Superior temporal gyrus (tissue), 1 donor: Measurements from ENCODE around the gene AHCYL2.
A peak's percentile ranks its signal among the peaks of the same experiment; 100 is the strongest.
"Not testable (repeated sequence)": the region's sequence is repeated elsewhere in the genome, so short reads cannot be mapped to it uniquely, and the experiment has no call there.

Experiments
- DNase-seq: peaks from one replicate; pipeline ENCODE4 v3.0.0-alpha.2; 2016; ENCODE audit errors: extremely low spot score

Gene AHCYL2

DNA sequence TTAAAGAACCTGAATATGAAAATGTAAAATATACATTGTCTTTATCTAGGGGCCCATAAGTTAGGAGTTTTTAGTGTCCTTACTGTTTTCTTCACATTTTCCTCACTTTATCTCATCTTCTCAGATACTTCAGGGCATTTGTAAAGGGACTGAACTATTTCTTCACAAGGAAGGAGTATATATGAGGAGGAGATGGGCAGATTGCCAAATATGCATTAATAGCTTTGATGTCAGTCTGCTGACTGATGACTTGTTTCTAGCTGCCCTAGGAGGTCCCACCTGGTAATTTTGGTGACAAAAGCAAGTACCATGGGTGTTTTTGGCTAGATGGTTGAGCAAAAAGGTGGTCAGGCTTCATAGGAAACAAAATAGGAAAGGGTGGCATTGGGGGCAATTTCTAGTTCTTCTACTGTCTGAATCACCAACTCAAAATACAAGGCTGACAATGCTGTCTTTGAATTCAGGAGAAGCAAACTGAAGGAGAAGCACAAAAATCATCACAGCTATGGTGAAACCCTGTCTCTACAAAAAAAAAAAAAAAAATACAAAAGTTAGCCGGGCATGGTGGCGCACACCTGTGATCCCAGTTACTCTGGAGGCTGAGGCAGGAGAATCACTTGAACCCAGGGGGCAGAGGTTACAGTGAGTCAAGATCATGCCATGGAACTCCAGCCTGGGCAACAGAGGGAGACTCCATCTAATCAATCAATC is 199.0 kb downstream of the AHCYL2 start:
- no peak for DNase-seq

DNA sequence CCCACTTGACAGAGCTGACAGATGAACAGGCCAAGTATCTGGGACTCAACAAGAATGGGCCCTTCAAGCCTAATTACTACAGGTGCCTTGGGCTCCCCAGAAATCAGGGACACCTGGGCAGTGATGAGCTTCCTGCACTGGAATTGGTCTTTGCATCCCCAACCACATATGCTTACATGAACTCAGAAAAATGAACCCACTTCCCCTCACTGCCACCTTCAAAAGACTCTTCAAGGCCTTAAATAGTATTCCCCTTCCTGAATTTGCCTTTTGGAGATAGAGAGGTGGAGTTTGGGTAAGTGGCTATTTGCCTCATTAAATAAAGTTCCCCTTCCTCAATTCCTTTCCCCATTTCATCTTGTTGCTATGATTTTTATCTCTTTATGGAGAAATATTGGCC is 201.7 kb downstream of the AHCYL2 start:
- no peak for DNase-seq

DNA sequence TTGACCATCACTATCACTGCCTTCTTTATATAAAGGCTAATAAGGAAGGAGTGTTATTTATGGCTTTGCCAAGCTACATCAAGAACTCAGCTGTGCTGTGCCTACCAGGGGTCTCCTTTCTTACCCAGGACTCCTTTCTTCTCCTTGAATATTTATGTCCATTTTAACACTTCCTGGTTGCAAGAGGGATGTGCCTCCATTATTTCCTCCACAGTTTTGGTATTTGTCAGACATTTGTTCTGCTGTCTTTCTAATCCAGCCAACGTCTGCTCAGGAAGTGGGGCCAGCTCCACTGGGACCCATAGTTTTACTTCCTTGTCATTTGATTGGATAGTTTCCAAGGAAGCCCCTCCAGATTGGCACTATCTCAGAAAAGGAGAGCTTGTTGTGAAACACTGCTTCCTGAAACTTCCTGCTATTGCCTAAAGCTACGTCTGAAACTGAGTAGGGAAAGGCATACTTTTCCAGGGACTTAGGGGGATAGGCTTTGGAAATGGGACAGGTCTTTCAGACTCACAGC is 202.8 kb downstream of the AHCYL2 start:
- DNase-seq, result no peak

DNA sequence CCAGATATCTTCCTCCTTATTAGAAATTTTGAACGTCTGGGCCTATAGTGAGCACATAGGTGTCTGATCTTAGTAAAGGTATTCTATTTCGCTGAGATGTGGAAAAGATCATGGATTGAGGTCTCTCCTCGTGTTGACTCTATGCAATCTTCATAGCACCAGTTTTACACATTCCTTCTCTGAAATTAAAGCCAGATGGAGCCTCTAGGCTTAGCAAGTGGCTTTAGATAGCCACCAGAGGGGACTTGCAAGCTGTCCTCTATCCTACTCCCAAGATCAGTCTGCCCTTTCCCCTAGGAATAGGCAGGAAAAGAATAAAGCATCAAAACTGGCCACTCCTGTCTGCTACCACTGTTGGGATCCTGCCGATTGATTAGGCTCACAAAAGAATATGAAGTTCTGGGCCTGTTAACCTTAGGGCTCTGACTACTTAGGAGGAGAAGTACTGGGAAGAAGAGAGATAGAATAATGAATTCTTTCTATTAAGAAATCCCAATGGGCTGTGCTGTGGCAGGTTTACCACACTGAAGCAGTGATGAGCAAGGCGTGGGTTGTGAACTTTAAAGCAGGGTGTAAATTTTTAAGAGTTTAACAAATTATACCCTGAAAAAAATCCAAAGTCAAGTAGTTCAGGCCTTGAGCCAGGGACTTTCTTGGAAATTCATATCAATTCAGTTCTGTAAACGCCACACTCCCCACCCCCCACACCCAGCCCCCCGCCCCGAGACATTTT is 207.2 kb downstream of the AHCYL2 start:
- DNase-seq, result no peak

DNA sequence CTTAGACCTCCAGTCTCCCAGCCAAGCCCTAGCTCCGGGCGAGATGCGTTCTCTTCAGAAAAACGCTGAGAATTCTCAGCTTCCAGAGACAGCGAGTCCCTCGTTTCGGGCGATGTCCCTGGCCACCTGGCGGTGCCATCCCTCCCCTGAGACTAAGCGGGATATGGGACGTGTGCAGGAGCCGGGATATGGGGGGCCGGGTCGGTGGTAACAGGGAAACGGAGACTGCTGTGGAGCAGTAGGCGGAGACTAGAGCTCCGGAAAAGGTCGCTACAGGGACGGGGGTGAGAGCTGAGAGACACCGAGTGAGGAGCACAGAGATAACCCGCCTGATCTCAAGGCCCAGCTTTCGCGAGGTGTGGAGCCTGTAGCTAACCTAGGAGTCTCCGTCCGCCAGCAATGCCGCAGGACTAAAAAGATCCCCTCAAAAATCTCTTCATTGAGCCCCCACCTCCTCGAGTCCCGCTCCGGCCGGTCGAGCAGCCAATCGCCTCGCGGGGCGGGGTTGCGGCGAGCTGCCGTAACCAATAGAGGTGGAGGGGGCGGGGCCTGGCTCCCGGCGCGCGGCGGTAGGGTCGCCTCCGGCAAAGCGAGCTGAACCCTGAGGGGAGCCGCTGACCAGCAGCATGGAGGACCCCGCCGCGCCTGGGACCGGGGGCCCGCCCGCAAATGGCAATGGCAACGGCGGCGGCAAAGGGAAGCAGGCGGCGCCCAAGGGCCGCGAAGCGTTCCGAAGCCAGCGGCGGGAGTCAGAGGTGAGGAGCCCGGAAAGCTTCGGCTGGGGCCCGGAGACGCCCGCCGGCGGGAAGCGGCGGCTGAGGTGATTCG is 209.2 kb downstream of the AHCYL2 start, which contains the start of gene STRIP2:
TSS of gene STRIP2 (plus strand) at position 586 of the 828 bp plus-strand sequence. CDS start at position 627, 41 bp downstream.
- DNase-seq, result peak; percentile 87

DNA sequence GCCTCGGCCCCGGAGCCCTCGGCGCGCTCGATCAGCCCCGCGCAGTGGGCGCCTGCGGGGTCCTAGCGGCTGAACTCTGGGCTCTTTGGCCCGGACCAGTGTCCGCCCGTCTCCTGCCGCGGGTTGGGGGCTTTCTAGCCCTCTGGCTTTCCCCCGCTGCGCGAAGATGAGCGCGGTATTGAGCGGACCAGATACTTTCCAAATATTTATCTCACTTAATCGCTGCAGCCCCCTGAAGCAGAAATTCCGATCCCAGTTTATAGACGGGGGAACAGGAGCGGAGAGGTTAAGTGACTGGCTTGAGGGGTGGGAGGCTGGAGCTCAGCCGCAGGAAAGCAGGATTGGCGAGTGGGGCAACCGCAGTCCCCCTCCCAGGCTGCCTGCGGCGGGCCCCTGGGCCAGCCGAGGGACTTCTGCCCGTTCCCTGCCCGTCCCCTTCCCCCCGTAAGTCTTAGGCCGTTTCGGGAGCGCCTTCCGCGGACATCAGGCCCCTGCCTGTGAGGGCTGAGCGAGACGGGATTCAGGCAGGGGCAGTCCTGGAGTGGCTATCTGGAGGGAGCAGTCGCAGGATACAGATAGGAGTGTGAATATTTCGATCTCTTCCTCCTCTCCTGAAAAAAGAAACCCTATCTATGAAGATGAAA is 210.0 kb downstream of the AHCYL2 start:
- no peak for DNase-seq

DNA sequence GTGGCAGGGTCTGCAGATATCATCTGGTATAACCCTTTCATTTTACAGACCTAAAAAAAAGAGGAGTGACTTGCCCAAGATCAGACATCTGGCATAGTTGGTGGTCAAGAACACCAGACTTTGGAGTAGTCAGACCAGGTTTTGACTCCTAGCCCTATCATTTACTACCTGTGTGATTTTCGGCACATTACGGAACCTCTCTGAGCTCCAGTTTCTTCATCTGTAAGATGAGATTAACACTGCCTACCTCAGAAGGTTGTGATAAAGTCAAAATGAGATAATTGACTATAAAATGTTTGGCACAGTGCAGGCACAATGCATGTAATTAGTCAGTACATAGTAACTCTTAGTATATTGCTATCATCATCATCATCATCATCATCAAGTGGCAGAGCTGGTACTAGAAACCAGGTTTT is 210.6 kb downstream of the AHCYL2 start:
- DNase-seq, result no peak

DNA sequence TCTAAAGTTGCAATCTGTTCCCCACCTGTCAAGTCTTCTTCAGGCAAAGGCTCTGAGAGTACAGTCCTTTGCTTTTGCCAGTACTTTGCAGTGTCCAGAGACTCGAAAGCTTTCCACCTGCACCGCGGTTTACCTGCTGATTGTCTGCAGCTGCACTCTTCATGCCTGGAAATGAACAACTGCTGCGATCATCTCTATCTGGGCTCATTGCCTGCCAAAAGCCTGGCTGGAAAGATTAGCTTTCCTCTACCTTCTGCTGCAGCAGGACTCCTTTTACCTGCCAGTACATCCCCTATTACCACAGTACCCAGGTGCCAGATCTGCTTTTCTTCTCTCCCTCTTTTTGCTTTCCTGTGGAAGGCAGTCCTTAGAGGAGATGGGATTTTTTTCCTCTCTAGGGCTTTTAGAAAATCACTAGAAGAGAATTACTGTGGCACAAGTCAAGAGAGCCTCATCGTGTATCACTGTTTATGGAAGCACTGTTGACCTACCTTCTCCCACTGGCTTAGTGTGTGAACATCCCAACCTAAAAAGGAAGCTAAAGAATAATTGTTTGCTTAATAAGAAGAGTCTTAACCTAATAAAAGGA is 211.6 kb downstream of the AHCYL2 start:
- DNase-seq, result no peak

DNA sequence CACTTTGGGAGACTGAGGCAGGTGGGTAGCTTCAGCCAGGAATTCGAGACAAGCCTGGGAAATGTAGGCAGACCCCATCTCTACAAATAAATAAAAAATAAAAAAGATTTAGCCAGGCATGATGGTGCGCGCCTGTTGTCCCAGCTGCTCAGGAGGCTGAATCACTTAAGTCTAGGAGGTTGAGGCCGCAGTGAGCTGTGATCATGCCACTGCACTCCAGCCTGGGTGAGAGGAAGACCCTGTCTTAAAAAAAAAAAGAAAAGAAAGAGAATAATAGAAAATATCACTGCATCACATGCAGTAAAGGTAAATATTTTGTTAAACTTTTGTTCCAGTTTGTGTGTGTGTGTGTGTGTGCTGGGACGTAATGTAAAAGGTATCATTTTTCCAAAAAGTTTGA is 212.4 kb downstream of the AHCYL2 start:
- no peak for DNase-seq

DNA sequence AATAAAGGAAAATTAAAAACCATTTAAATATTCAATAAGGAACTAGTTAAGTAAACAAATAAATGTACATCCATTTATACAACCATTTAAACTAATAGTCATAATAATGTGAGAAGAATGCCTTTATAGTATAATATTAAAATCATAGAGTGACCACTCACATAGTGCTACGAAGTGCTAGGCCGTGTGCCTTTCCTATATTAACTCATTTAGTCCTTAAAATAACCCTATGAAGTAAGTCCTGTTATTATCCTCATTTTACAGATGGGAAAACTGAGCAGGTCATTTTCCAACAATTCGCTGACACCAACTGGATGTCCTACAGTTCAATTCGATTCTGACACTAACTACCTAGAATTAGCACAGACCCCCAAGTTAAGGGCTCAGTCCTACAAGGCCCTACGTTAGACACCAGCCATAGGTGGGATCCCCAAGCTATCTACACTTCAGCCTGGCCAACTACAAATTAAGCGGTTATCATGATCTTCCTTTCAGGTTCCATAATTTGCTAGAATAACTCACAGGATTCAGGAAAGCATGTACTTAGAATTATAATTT is 213.5 kb downstream of the AHCYL2 start:
- DNase-seq, result no peak

DNA sequence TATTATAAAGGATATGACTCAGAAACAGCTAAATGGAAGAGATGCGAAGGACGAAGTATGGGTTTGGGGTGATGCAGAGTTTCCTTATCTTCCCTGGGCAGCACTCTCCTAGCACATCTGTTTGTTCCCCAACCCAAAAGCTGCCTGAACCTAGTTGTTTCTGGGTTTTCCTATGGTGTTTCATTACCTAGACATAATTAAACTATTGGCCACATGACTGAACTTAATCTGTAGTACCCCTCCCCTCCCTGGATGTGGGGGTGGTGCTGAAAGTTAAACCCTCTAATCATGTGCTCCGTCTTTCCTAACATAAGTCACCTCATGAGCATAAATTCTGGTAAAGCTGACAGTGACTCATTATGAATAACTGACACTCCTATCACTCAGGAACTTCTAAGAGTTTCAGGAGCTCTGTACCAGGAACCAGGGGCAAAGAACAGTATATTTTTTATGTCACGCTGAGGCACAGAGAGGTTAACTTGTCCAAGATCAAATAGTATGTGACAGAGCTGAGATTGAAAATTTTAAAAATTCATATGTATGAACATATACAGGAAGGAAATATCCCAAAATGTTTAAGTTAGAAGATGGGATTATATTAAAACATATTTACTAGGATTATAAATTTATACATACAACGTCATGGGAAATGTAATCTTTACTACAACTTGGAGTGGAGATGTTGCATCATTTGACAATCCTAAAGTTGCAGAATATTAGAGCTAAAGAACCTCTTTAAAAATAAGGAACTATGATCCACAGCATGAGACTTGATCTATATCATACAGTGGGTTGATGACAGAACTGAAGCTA is 214.2 kb downstream of the AHCYL2 start:
- no peak for DNase-seq

DNA sequence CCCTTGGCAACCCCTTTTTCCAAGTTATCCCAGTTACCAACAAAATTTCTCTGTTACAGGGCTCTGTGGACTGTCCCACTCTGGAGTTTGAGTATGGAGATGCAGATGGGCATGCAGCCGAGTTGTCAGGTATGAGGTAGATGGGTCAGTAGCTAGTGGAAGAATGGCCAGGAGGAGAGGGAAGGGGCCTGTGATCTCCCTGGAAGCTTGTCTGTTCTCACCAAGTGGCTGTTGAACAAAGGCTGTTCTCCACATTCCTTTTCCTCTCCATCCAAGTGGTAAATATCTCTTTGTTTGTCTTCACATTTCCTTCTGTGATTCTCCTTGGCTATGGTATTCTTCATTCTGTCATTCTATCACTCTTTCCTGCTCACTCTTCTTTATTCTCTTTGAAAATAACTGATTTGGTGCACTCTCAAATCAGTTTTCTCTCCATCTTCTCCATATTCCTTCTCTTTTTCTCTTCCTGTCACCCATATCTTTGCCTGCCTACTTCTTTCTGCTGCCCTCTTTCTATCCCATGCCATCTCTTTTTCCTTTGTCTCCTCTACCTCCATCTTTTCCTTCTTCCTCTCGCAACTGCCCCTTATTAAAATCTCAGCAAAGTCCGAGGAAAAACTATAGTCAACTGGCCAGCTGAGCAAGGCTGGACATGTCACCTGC is 215.3 kb downstream of the AHCYL2 start:
- DNase-seq, result no peak

DNA sequence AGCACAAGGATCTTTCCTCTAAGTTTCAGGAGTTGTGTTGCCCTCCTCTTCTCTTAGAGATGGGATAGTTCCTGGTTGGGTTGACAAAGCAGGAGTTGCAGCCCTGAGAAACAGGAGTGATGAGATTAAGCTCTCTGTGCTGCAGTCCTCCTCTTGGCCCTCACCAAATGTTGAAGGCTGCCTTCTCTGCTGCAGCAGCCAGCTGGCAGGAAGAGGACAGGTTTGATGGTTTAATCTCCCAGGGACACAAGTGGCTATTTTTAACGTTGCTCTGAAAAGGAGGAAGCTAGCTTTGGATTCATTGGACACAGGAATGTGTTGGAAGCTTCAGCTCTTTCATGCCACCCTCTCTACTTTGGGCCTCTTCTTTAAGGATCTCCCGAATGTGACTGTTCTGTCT is 218.8 kb downstream of the AHCYL2 start:
- DNase-seq, result peak; percentile 33

DNA sequence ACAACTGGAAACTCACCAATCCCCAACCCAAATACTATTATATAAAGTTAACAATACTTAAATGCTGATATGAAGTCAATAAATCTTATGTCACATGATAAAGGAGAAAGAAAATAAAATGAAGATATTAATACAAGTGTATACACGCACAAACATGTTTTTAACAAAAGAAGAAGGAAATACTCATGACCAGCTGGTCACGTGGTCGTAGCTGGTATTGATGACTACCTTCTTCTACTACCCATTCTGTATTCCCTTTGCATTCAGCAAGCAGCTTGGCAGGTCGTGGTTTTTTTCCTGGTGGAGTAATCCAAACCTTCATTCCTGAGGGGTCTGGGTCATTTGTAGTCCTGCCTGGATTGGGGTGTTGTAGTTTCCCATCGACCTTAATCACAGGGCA is 219.9 kb downstream of the AHCYL2 start:
- not testable (repeated sequence) for DNase-seq

DNA sequence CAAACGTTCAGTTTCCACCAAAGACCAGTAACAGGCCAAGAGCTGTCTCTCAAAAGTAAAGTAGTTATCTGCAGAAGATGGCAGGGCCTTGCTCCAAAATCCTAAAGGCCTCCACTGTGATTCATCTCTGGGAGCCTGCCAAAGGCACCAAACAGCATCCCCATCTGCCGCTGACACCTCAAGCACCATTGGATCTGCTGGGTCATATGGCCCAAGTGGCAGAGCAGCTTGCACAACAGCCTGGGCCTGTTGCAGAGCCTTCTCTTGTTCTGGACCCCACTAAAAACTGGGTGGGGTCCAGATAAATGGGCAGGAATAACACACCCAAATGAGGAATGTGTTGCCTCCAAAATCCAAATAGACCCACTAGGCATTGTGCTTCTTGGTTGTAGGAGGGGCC is 222.1 kb downstream of the AHCYL2 start:
- not testable (repeated sequence) for DNase-seq

DNA sequence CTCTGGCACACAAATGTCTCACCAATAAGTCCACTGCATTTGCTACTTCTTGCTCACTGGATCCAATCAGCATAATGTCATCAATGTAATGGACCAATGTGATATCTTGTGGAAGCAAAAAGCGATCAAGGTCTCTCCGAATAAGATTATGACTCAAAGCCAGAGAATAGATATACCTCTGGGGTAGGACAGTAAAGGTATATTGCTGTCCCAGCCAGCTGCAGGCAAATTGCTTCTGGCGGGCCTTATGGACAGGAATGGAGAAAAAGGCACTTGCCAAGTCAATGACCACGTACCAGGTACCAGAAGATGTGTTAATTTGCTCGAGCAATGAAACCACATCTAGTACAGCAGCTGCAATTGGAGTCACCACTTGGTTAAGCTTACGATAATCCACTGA is 222.6 kb downstream of the AHCYL2 start:
- not testable (repeated sequence) for DNase-seq

DNA sequence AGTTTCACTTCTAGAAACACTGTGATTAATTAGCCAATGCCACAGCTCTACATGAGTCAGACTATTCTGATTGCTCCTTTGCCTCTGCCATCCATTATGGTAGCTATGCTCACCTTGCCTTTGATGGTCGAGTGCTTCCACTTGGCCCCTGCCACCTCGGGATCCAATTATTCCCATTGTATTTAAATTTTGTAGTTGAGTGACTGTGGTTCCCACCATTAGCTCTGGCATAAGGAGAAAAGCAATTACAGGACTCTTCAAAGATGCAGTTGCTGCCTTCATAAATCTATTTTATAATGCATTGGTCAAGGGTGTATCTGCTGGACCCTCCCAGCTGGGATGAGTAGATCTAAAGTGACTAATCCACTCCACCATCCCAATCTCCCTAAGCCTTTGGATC is 223.8 kb downstream of the AHCYL2 start:
- not testable (repeated sequence) for DNase-seq

DNA sequence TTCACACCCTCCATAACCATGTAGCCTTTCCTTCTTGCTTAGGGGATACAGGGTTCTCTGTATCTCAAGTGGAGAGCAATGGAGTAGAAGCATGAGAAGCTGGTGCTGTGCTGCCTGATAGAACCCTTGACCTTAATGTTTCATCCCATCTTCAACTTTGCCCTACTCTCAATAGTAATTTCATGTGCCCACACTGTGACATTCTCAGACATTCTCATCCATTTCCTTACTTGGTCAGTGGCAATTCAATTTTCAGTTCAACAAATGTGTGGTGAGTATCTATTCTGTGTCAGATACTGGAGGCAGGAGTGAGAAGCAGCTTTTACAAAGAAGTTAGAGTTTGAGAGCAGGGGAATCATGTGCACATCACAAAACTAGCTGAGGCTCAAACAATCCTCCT is 225.5 kb downstream of the AHCYL2 start:
- no peak for DNase-seq

DNA sequence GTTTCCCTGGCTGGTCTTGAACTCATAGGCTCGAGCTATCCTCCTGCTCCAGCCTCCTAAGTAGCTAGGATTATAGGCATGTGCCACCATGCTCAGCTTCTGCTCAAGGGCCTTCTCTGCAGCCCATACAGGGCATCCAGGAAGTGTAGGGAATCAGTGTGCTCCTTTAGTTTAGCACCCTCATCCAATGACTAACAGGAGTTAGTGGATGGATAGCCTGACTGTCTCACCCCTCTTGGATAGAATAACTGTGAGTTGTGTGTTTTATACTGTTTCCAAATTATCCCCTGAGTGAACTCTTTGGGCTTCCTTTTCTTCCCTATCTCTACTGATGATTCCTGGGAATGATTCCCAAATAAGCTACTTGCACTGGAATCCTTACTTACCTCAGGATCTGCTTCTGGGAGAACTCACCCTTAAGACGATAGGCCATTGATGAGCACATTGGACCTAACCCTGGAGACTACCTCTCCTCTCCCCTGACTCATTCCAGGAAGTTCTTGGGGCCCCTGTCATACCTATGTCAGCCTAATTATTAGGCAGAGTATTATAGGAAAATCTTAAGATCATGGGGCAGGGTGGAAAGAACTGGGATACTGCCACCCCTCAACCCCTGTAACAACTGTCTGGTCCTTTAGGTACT is 227.9 kb downstream of the AHCYL2 start:
- DNase-seq, result no peak
